ENCODE data around the gene KCTD2.

DNA sequence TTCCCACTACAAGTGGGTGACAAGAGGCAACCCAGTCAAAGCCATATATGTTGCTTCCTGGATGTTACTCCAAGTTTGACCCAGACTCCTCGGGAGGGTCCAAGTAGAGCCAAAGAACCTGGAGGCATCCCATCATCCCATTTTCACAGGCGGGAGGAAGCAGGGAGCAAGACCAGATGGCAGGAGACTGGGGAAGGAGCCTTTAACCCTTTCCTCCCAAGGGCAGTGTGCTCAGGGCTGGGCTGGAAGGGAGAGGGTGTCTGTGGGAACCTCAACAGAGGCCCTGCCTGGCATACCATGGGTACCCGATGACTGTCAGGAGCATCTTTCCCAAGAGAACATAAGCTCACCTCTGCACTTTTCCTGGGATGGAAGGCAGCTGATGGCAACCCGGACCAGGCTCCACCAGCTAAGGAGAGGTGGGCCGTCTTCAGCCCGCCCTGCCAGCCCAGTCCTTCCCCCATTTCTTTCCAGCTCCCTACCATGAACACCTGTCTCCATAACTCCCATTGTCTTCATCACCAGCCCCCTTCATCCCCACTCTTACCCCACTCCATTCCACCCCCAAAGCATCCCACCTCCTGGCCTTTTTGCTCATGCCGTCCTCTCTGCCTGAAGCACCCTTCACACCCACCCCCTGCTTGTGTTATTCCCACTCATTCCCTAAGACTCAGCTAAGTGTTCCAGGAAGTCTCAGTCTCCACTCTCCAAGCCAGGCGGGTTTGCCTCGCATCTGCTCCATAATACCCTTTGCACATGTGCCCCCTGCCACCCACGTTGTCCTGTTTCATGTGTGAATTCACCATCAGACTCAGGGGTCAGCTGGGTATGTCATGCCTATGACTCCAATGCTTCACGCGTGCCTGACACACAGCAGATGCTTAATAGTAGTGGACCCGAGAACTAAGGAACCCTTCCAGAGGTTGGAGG is 34.9 kb downstream of the KCTD2 start:
- no peak for TF ChIP-seq TCF12 (IDR thresholded peaks at IDR 0.05)
- no peak for TF ChIP-seq REST (IDR thresholded peaks at IDR 0.05; ENCODE audit: low read depth, low read length)
- no peak for TF ChIP-seq NFIC (IDR thresholded peaks at IDR 0.05; ENCODE audit: borderline replicate concordance)
- no peak for TF ChIP-seq MEF2A (IDR thresholded peaks at IDR 0.05; ENCODE audit: borderline replicate concordance, low read depth)
